H1 (cell line): Measurements from ENCODE around the gene FAM25A. TPM values are rescaled to one million over a fixed set of nuclear protein-coding genes. Genes with fewer than 3 reads are reported as not detected.

Experiments used
- CTCF ChIA-PET: fragments of 300-600 bp; sonication (Branson Sonifier 250); formaldehyde crosslinking; loops from one replicate; lab custom pipeline; 2021; ENCODE audit not compliant: partially characterized antibody; lab: Charles Lee
- POLR2A ChIA-PET: fragments of 300-600 bp; sonication (Branson Sonifier 250); formaldehyde crosslinking; loops from one replicate; lab custom pipeline; 2021; ENCODE audit warnings: inconsistent platforms; ENCODE audit not compliant: partially characterized antibody; lab: Charles Lee
- DNase-seq, 2 experiments: peaks; one replicate each; pipeline versions ENCODE4 v3.0.0 to v3.0.0-alpha.2; 2010 to 2022; ENCODE audit warnings: low spot score in 2 of 2, low read depth in 1 of 2, mixed read lengths in 1 of 2
- FAIRE-seq: peaks from 2 replicates; lab custom pipeline; 2011; peaks lifted over from hg19 to GRCh38; lab: Jason Lieb, UNC
- H2AFZ ChIP-seq: 2 replicates; pipeline ENCODE4 v1.8.1; 2012; ENCODE audit warnings: low read length, inconsistent platforms
- H2AK5ac ChIP-seq: 2 replicates; pipeline ENCODE4 v1.6.1; 2013; ENCODE audit warnings: low read depth, low read length
- H2BK120ac ChIP-seq: replicated peaks from 2 replicates; pipeline ENCODE3; 2013; ENCODE audit warnings: low read depth, low read length, inconsistent platforms
- H2BK12ac ChIP-seq: 2 replicates; pipeline ENCODE4 v1.6.1; 2013; ENCODE audit warnings: low read depth, low read length
- H2BK15ac ChIP-seq: 2 replicates; pipeline ENCODE4 v1.6.1; 2013; ENCODE audit warnings: low read length
- H2BK20ac ChIP-seq: 2 replicates; pipeline ENCODE4 v1.6.1; 2013; ENCODE audit warnings: low read length
- H2BK5ac ChIP-seq: 2 replicates; pipeline ENCODE4 v1.6.1; 2013; ENCODE audit warnings: low read depth, low read length
- H3K14ac ChIP-seq: 2 replicates; pipeline ENCODE4 v1.6.1; 2013; ENCODE audit warnings: inconsistent platforms; ENCODE audit not compliant: insufficient read length
- H3K18ac ChIP-seq: 2 replicates; pipeline ENCODE4 v1.6.1; 2013; ENCODE audit warnings: low read length; ENCODE audit errors: extremely low read depth
- H3K23ac ChIP-seq: 2 replicates; pipeline ENCODE4 v1.6.1; 2013; ENCODE audit warnings: inconsistent platforms; ENCODE audit not compliant: insufficient read length
- H3K23me2 ChIP-seq: 2 replicates; pipeline ENCODE4 v1.6.1; 2013; ENCODE audit warnings: low read depth, low read length
- H3K27ac ChIP-seq: 2 replicates; pipeline ENCODE4 v1.6.1; 2011; ENCODE audit warnings: low read depth, low read length, inconsistent platforms
- H3K27me3 ChIP-seq, 4 experiments: replicated peaks in 1 of 4; 1 replicate in 1 of 4; 2 replicates in 3 of 4; pipeline versions ENCODE4 v1.6.1 to v1.8.1; 2011 to 2013; ENCODE audit warnings: low read length in 3 of 4, mild to moderate bottlenecking in 3 of 4, inconsistent platforms in 2 of 4, mixed read lengths in 2 of 4, moderate library complexity in 1 of 4; ENCODE audit not compliant: control insufficient read depth in 3 of 4, insufficient read depth in 3 of 4; ENCODE audit errors: extremely low read depth in 1 of 4
- H3K36me3 ChIP-seq, 4 experiments: 2 replicates each; pipeline versions ENCODE4 v1.6.1 to v1.8.1; 2011 to 2013; ENCODE audit warnings: mild to moderate bottlenecking in 4 of 4, low read length in 3 of 4, moderate library complexity in 2 of 4, control low read depth in 1 of 4, inconsistent platforms in 1 of 4; ENCODE audit not compliant: insufficient read depth in 4 of 4, control insufficient read depth in 2 of 4
- H3K4ac ChIP-seq: replicated peaks from 2 replicates; pipeline ENCODE3; 2013; ENCODE audit warnings: low read length, low read depth, mixed read lengths, inconsistent platforms; ENCODE audit not compliant: insufficient read length
- H3K4me1 ChIP-seq, 4 experiments: replicated peaks in 1 of 4; 1 replicate in 1 of 4; 2 replicates in 3 of 4; pipeline versions ENCODE4 v1.6.1 to v1.8.1; 2011 to 2013; ENCODE audit warnings: low read length in 3 of 4, inconsistent platforms in 2 of 4, mixed read lengths in 1 of 4; ENCODE audit not compliant: insufficient read depth in 4 of 4, control insufficient read depth in 3 of 4
- H3K4me2 ChIP-seq, 2 experiments: 2 replicates each; pipeline versions ENCODE4 v1.6.1 to v1.8.1; 2011 to 2013; ENCODE audit warnings: low read depth in 2 of 2, low read length in 2 of 2, control low read depth in 1 of 2, inconsistent platforms in 1 of 2, mild to moderate bottlenecking in 1 of 2; ENCODE audit not compliant: insufficient read depth in 1 of 2
- H3K4me3 ChIP-seq, 4 experiments: fragments of 200-600, 300-600 bp in 1 of 4; sonication (generic), shearing (Covaris generic), sonication (Bioruptor Twin) in 1 of 4; 2 replicates each; pipeline versions ENCODE4 v1.5.1 to v1.8.1; 2011 to 2016; ENCODE audit warnings: low read length in 4 of 4, low read depth in 3 of 4, control low read depth in 2 of 4, inconsistent platforms in 2 of 4, mild to moderate bottlenecking in 2 of 4, mixed read lengths in 1 of 4, moderate library complexity in 1 of 4; ENCODE audit not compliant: insufficient read depth in 2 of 4; ENCODE audit errors: extremely low read depth in 1 of 4
- H3K56ac ChIP-seq: replicated peaks from 2 replicates; pipeline ENCODE3; 2013; ENCODE audit warnings: low read depth, mild to moderate bottlenecking, mixed read lengths, low read length, inconsistent platforms; ENCODE audit not compliant: insufficient read length
- H3K79me1 ChIP-seq: 2 replicates; pipeline ENCODE4 v1.6.1; 2013; ENCODE audit warnings: low read depth, low read length, control low read depth
- H3K79me2 ChIP-seq, 2 experiments: 2 replicates each; pipeline versions ENCODE4 v1.6.1 to v1.8.1; 2012 to 2013; ENCODE audit warnings: low read length in 2 of 2, mild to moderate bottlenecking in 2 of 2, inconsistent platforms in 1 of 2; ENCODE audit not compliant: insufficient read depth in 2 of 2, control insufficient read depth in 1 of 2
- H3K9ac ChIP-seq, 4 experiments: replicated peaks in 1 of 4; 1 replicate in 1 of 4; 2 replicates in 3 of 4; pipeline versions ENCODE4 v1.6.1 to v1.8.1; 2011 to 2013; ENCODE audit warnings: low read depth in 3 of 4, low read length in 3 of 4, control low read depth in 2 of 4, mild to moderate bottlenecking in 2 of 4, moderate library complexity in 2 of 4, inconsistent platforms in 1 of 4; ENCODE audit errors: extremely low read depth in 1 of 4
- H3K9me3 ChIP-seq, 2 experiments: 2 replicates each; pipeline versions ENCODE4 v1.6.1 to v1.8.1; 2012 to 2013; ENCODE audit warnings: mild to moderate bottlenecking in 2 of 2, moderate library complexity in 2 of 2, control low read depth in 1 of 2, inconsistent platforms in 1 of 2, low read depth in 1 of 2, low read length in 1 of 2, mixed read lengths in 1 of 2; ENCODE audit not compliant: insufficient read depth in 2 of 2
- H4K20me1 ChIP-seq, 2 experiments: replicated peaks in 1 of 2; 2 replicates each; pipeline versions ENCODE3 to v1.8.1; 2011 to 2013; ENCODE audit warnings: inconsistent platforms in 2 of 2, low read length in 2 of 2, mild to moderate bottlenecking in 1 of 2; ENCODE audit not compliant: insufficient read depth in 2 of 2, control insufficient read depth in 1 of 2
- H4K5ac ChIP-seq: 2 replicates; pipeline ENCODE4 v1.6.1; 2013; ENCODE audit warnings: low read length, low read depth, mixed read lengths, inconsistent platforms; ENCODE audit not compliant: insufficient read length
- H4K8ac ChIP-seq: 2 replicates; pipeline ENCODE4 v1.8.0; 2013; ENCODE audit warnings: mild to moderate bottlenecking, moderate library complexity, low read length, inconsistent platforms; ENCODE audit not compliant: insufficient read depth; ENCODE audit errors: extremely low read depth
- H4K91ac ChIP-seq: replicated peaks from 2 replicates; pipeline ENCODE3; 2013; ENCODE audit warnings: low read length, mixed read lengths, inconsistent platforms; ENCODE audit not compliant: insufficient read length
- BCL11A ChIP-seq, 2 experiments: IDR thresholded peaks; one replicate each; pipeline ENCODE4 v1.6.1; 2011; ENCODE audit warnings: low read depth in 2 of 2, low read length in 2 of 2, mild to moderate bottlenecking in 2 of 2
- CEBPB ChIP-seq: IDR thresholded peaks from 2 replicates; pipeline ENCODE4 v1.6.1; 2012; ENCODE audit warnings: low read depth, low read length
- CTBP2 ChIP-seq: IDR thresholded peaks from 2 replicates; pipeline ENCODE4 v1.7.0; 2011; ENCODE audit warnings: borderline replicate concordance, mild to moderate bottlenecking, moderate library complexity, mixed read lengths, low read length; ENCODE audit not compliant: insufficient read depth, insufficient read length
- HDAC2 ChIP-seq, 2 experiments: fragments of 300-600 bp in 1 of 2; sonication (generic) in 1 of 2; IDR thresholded peaks; 2 replicates each; pipeline ENCODE4 v1.6.1; 2011 to 2012; ENCODE audit warnings: low read depth in 2 of 2, low read length in 2 of 2, mild to moderate bottlenecking in 2 of 2, moderate library complexity in 2 of 2, borderline replicate concordance in 1 of 2, inconsistent platforms in 1 of 2
- JUN ChIP-seq: IDR thresholded peaks from 2 replicates; pipeline ENCODE4 v1.6.1; 2011; ENCODE audit warnings: low read depth, mild to moderate bottlenecking, improper control_type of control experiment, low read length
- RAD21 ChIP-seq, 2 experiments: IDR thresholded peaks in 1 of 2; conservative IDR thresholded peaks in 1 of 2; 2 replicates each; pipeline ENCODE4 v1.6.1; 2011; ENCODE audit warnings: low read depth in 2 of 2, low read length in 2 of 2, improper control_type of control experiment in 1 of 2, inconsistent platforms in 1 of 2, mild to moderate bottlenecking in 1 of 2, moderate library complexity in 1 of 2
- RBBP5 ChIP-seq: IDR thresholded peaks from 2 replicates; pipeline ENCODE4 v1.7.1; 2012; ENCODE audit warnings: low read depth, mild to moderate bottlenecking, inconsistent platforms, low read length, moderate library complexity, borderline replicate concordance
- SRF ChIP-seq: IDR thresholded peaks from 2 replicates; pipeline ENCODE4 v1.6.1; 2011; ENCODE audit warnings: mild to moderate bottlenecking, low read depth, low read length, moderate library complexity
- TAF7 ChIP-seq: optimal IDR thresholded peaks from 2 replicates; pipeline ENCODE3; 2011; ENCODE audit warnings: low read depth, mild to moderate bottlenecking, inconsistent platforms, low read length, moderate library complexity, borderline replicate concordance
- ZNF274 ChIP-seq: IDR thresholded peaks from 2 replicates; pipeline ENCODE4 v1.7.0; 2012; ENCODE audit warnings: low read length, borderline replicate concordance; ENCODE audit errors: extremely low read depth
- WGBS, 2 experiments: shearing (Covaris generic) in 1 of 2; methylation state at CpG; one replicate each; pipeline versions ENCODE4 v1.1.6 to v1.1.7; 2013 to 2015; ENCODE audit warnings: low lambda C conversion rate in 2 of 2, mixed read lengths in 2 of 2, inconsistent platforms in 1 of 2, low coverage in 1 of 2, missing lambda C conversion rate in 1 of 2; ENCODE audit not compliant: insufficient replicate concordance in 2 of 2, insufficient coverage in 1 of 2, insufficient read length in 1 of 2; ENCODE audit errors: extremely low coverage in 1 of 2, missing lambda C conversion rate in 1 of 2; 5-methylcytosine and 5-hydroxymethylcytosine counted together
- polyA plus RNA-seq, 7 experiments: library from polyadenylated mRNA; depleted of rRNA in 3 of 7; stranded (reverse) in 5 of 7; unstranded in 2 of 7; fragments of >200 nt in 5 of 7; fragments of 200-250 nt in 2 of 7; gene quantifications; 1 replicate in 5 of 7; 2 replicates in 1 of 7; 4 replicates in 1 of 7; pipeline versions ENCODE4 v1.2.1 to v1.2.3, GENCODE V29; 2011 to 2013; ENCODE audit warnings: missing spikeins in 2 of 7, mixed read lengths in 2 of 7
- total RNA-seq: library from RNA; stranded (reverse); fragmentation: NEBNext Ultra II Directional; extraction: Animal tissue kit (Norgen Biotek cat#: 25700); gene quantifications from 2 replicates; pipeline ENCODE4 v1.2.1, GENCODE V29; 2021

FAM25A gene
- total and polyA plus RNA-seq, 2 of the 8 experiments (the other 6 are each of a cell fraction or from before 2014, with no cell fraction given) = not detected

DNA sequence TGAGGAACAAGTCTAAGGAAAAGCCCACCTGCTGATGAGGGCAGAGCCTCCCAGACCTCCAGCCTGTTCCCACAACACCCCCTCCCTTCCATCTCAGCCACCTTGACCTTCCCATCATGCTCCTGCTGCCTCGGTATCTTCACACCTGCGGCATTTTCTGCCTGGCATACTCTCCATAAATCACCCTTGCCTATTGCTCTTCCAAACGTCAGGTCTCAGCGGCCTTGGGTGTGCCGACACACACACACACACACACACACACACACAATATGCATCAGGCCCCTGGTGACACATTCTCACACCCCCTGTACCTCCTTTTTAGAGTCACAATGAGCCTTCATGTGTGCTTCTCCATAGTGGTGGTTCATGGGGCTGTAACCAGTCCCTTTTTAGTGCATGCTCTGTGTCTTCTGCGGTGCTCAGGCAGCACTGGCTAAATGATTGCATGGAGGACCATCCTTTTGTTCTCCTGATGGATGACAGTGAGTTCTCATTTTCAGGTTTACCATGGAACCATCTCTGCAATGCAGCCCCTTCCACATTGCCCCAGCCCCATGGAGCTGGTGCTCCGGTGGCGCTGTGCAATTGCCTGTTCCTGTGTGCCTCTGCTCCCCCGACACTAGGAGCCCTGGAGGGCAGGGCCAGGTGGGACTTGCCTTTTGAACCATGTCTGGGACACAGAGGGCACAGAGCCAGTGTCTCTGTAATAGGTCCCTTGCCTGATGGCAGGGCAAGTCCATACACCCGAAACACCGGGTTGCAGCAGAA lies 47.3 kb upstream of the FAM25A start:
- Histone ChIP-seq H3K4me2 (no peak overlapping the region; a peak in 1 of 4 replicates), H2BK12ac (peak overlapping the region; percentile 82), H3K27ac (no peak overlapping the region), H3K9me3 (no peaks in the 10 kb centered on the region), H4K5ac (no peak overlapping the region), H3K36me3 (no peaks in the 10 kb centered on the region), H4K91ac (no peak overlapping the region), H3K14ac (no peak overlapping the region), H2AK5ac (0 out of 2 replicates have a peak overlapping the region, but pooled peaks have one; percentile 82), H3K18ac (peak overlapping the region; percentile 62; the same call in 1 of the 2 replicates), H2BK5ac (no peak overlapping the region), H2BK15ac (no peak overlapping the region; the same call in none of the 2 replicates), H3K56ac (no peak overlapping the region), H3K79me2 (no peaks in the 10 kb centered on the region), H3K27me3 (peaks cover 1 to 20% (median 16%) of the 10 kb centered on the region in 4 experiments), H3K4me3 (no peak overlapping the region), H3K4me1 (peaks cover 4 to 24% (median 18%) of the 10 kb centered on the region in 4 experiments), H4K20me1 (no peaks in the 10 kb centered on the region), H3K23me2 (peaks cover 12% of the 10 kb centered on the region; the same call in 1 of the 2 replicates), H4K8ac (peak overlapping the region; percentile 36), H3K9ac (no peak overlapping the region), H2BK20ac (no peak overlapping the region), H2AFZ (no peak overlapping the region), H3K79me1 (no peaks in the 10 kb centered on the region), H2BK120ac (no peak overlapping the region), H3K23ac (no peak overlapping the region), H3K4ac (no peak overlapping the region)
- ChIA-PET CTCF (interaction anchor here (0.6 kb wide), 2 partner anchors 33 to 100 kb away, joined by 3 read pairs; no protein-coding TSS in a partner anchor), POLR2A (no interaction called here)
- 89% methylated on average over 11 of the region's 11 CpGs; no CpG with 5 or more reads in 1 of the 2 experiments for WGBS, 2 experiments
- TF ChIP-seq TAF7 = no peak
- no peak for TF ChIP-seq CEBPB
- no peak for TF ChIP-seq RBBP5
- TF ChIP-seq HDAC2 (IDR thresholded peaks at IDR 0.05; ENCODE audit: borderline replicate concordance in 1 of 2, low read depth in 2 of 2, low read length in 2 of 2) = no peak
- TF ChIP-seq BCL11A (IDR thresholded peaks at IDR 0.05; ENCODE audit: low read depth in 2 of 2, low read length in 2 of 2) = no peak
- no peak for TF ChIP-seq CTBP2
- no peak for TF ChIP-seq SRF
- no peak for TF ChIP-seq ZNF274
- TF ChIP-seq JUN = no peak
- no peak for TF ChIP-seq RAD21 (IDR thresholded peaks at IDR 0.05 in 1 of 2, conservative IDR thresholded peaks at IDR 0.05 in 1 of 2; ENCODE audit: low read depth in 2 of 2, low read length in 2 of 2)
- peak in 1 of 2 experiments; percentile 47 for DNase-seq
- FAIRE-seq = no peak
